Cardiac fibroblast (primary cell): ENCODE results near the gene IREB2.

Experiments
- DNase-seq, 2 donors: peaks; one replicate each; pipeline versions ENCODE4 v3.0.0 to v3.0.0-alpha.2; 2010; ENCODE audit warnings: low read depth in 2 of 2
- H3K4me3 ChIP-seq, 2 donors: replicated peaks in 1 of 2; 1 replicate in 1 of 2; 2 replicates in 1 of 2; pipeline ENCODE4 v1.5.1; 2011; ENCODE audit warnings: low read depth in 2 of 2, low read length in 2 of 2, mild to moderate bottlenecking in 2 of 2, moderate library complexity in 1 of 2
- CTCF ChIP-seq: IDR thresholded peaks from one replicate; pipeline ENCODE4 v1.5.1; 2011; ENCODE audit warnings: low read depth, mild to moderate bottlenecking, low read length, inconsistent platforms

IREB2 gene

GRCh38 chr15:78449220-78449999, 11.4 kb downstream of the IREB2 start:
- no peak overlapping the region for H3K4me3 ChIP-seq
- no peak for DNase-seq
- no peak for TF ChIP-seq CTCF

GRCh38 chr15:78450285-78450858, 12.4 kb downstream of the IREB2 start:
- no peak overlapping the region for H3K4me3 ChIP-seq
- TF ChIP-seq CTCF: no peak
- DNase-seq: no peak

- no peak for DNase-seq
- TF ChIP-seq CTCF: no peak
- no peak overlapping the region for H3K4me3 ChIP-seq
Observed at GRCh38 chr15:78452485-78452884, 14.5 kb downstream of the IREB2 start.

GRCh38 chr15:78453447-78453846, 15.4 kb downstream of the IREB2 start:
- DNase-seq: no peak
- no peak for TF ChIP-seq CTCF
- no peak overlapping the region for H3K4me3 ChIP-seq

- no peak overlapping the region for H3K4me3 ChIP-seq
- no peak for DNase-seq
- no peak for TF ChIP-seq CTCF
Observed at GRCh38 chr15:78454992-78455391, 17.0 kb downstream of the IREB2 start.

GRCh38 chr15:78455749-78456148, 17.7 kb downstream of the IREB2 start:
- TF ChIP-seq CTCF: no peak
- no peak overlapping the region for H3K4me3 ChIP-seq
- DNase-seq: no peak
